HEK293T (cell line): ENCODE measurements around the gene ROR1.

ENCODE experiments used
- ELF4 ChIP-seq: fragments of 450-650 bp; IDR thresholded peaks from 2 replicates; pipeline ENCODE4 v1.6.1; 2017; ENCODE audit warnings: antibody characterized with exemption
- FOXA1 ChIP-seq: fragments of 450-650 bp; IDR thresholded peaks from 2 replicates; pipeline ENCODE4 v1.6.1; 2016; ENCODE audit warnings: mild to moderate bottlenecking
- PKNOX1 ChIP-seq: fragments of 450-650 bp; IDR thresholded peaks from 2 replicates; pipeline ENCODE4 v1.6.1; 2016
- SP1 ChIP-seq: fragments of 450-650 bp; IDR thresholded peaks from 2 replicates; pipeline ENCODE4 v1.6.1; 2017
- SUZ12 ChIP-seq: fragments of 450-650 bp; IDR thresholded peaks from 2 replicates; pipeline ENCODE4 v1.6.1; 2016; ENCODE audit warnings: mild to moderate bottlenecking
- TARDBP ChIP-seq: fragments of 450-650 bp; IDR thresholded peaks from 2 replicates; pipeline ENCODE4 v1.6.1; 2016
- ZNF384 ChIP-seq: fragments of 450-650 bp; IDR thresholded peaks from 2 replicates; pipeline ENCODE4 v1.6.1; 2016

DNA sequence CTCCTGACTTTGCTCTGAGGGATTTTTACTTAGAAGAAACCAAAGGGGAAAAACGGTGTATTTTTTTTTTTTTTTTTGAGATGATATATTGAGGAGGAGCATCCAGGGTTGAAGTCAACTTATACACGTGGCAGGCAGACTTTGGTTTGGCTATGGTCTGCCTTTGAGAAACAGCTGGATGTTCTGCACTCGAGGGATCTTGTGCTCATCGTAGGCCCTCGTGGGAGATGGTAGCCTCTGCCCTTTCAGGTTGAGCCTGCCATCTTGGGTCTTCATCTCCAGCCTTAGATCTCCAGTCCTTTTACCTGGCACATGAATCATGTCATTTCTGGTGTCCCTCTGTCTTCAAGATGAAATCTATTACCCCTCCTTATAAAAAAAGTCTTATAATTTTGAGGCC is 362.5 kb downstream of the ROR1 start:
- TF ChIP-seq SUZ12 (no peak), SP1 (no peak), ZNF384 (no peak), ELF4 (no peak), FOXA1 (no peak), TARDBP (no peak), PKNOX1 (no peak)
